ENCODE results near the gene ADCY5. TPM values are rescaled to one million over a fixed set of nuclear protein-coding genes. Genes with fewer than 3 reads are reported as not detected.

ADCY5 gene
- total RNA-seq, 1 experiment from 2014 or later, result 0.24 TPM

DNA sequence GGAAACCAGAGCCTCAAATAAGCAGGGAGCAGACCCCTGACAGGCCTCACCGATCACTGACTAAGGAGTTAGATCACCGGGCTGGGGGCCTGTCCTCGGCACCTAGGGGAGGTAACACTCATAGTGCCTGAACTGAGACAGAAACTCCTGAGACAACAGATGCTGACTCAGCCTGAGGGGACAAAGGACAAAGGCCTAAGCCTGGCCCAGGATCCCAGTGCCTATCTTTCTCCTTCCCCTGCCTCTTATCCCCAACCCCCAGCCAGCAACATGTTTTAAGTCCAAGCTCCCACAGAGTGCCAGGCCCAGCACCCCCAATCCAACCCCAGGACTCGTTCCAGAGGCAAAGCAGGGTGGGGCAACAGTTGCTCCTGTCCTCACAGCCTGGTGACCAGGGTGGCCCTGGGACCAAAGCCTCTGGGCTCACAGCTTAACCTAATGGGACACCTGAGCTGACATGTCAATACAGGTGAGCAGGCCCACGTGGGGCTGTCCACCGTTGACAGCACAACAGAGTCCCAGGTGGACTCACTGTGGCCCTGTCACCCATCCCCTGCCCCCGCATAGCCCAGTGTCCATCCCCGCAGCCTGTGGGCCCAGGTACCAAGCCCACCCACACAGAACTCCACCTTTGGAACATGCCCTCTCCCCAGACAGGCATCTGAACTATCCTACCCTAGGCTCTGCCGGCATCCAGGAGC, 37.4 kb downstream of the ADCY5 start:
- no TSS peak for BruUV-seq (replicated peaks)
- Histone ChIP-seq H3F3A (ENCODE audit: insufficient read depth, low read depth) (peaks cover 6% of the 10 kb centered on the region; the same call in 1 of the 2 replicates), H4K20me1 (ENCODE audit: insufficient read depth) (no peaks in the 10 kb centered on the region), H3K27ac (no peak overlapping the region), H3K36me3 (ENCODE audit: low read depth) (no peaks in the 10 kb centered on the region), H3K9me3 (ENCODE audit: insufficient read depth, low read depth) (no peaks in the 10 kb centered on the region), H3K4me2 (no peak overlapping the region), H3K4me3 (no peak overlapping the region), H3K4me1 (replicated peaks; ENCODE audit: insufficient read depth) (peaks cover 28% of the 10 kb centered on the region), H3K9me2 (ENCODE audit: insufficient read depth) (no peaks in the 10 kb centered on the region), H3K27me3 (ENCODE audit: insufficient read depth, low read depth) (no peaks in the 10 kb centered on the region; the same call in 1 of the 2 replicates), H2AFZ (no peak overlapping the region), H3K79me2 (ENCODE audit: low read depth) (no peaks in the 10 kb centered on the region)
- DNase-seq, result no peak
- intact Hi-C loops (cut with micrococcal nuclease; ENCODE audit: unreplicated experiment), result no loop called here
- TF ChIP-seq CTCF (conservative IDR thresholded peaks at IDR 0.05) (no peak), EZH2 (IDR thresholded peaks at IDR 0.05; ENCODE audit: low read depth) (no peak)
- ChIA-PET CTCF (no interaction called here), POLR2A (ENCODE audit: unreplicated experiment) (no interaction called here)

DNA sequence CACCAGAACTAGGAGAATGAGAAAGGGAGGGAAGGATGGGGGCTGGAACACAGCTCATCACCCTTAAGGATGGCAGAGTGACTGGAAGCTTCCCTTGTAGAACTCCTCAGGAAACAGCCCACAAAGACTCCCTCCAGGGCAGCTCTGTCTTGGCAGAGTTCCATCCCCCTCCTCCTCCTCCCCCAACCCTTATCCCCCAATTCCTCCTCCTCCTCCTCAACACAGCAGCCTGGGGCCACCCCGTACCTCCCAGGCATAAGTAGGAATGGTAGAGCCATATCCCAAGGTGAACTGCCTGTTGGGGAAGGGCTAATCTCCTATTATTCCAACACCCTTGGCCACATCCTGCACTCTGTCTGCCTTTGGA, 38.8 kb downstream of the ADCY5 start:
- no peaks in the 10 kb centered on the region for H3K9me2 ChIP-seq (ENCODE audit: insufficient read depth)
- no peaks in the 10 kb centered on the region for H3K36me3 ChIP-seq (ENCODE audit: low read depth)
- H3K4me3 ChIP-seq, result no peak overlapping the region
- H4K20me1 ChIP-seq (ENCODE audit: insufficient read depth), result no peaks in the 10 kb centered on the region
- H3K27ac ChIP-seq, result no peak overlapping the region; the same call in 1 of the 2 replicates
- no peak for TF ChIP-seq EZH2 (IDR thresholded peaks at IDR 0.05; ENCODE audit: low read depth)
- TF ChIP-seq CTCF (conservative IDR thresholded peaks at IDR 0.05), result no peak
- no TSS peak for BruUV-seq (replicated peaks)
- H3K4me1 ChIP-seq (replicated peaks; ENCODE audit: insufficient read depth), result peaks cover 28% of the 10 kb centered on the region
- H3K79me2 ChIP-seq (ENCODE audit: low read depth), result no peaks in the 10 kb centered on the region
- intact Hi-C loops (cut with micrococcal nuclease; ENCODE audit: unreplicated experiment), result no loop called here
- H3K9me3 ChIP-seq (ENCODE audit: insufficient read depth, low read depth), result no peaks in the 10 kb centered on the region
- no peaks in the 10 kb centered on the region for H3K27me3 ChIP-seq (ENCODE audit: insufficient read depth, low read depth)
- H3F3A ChIP-seq (ENCODE audit: insufficient read depth, low read depth), result peaks cover 6% of the 10 kb centered on the region; the same call in 1 of the 2 replicates
- no peak for DNase-seq
- H2AFZ ChIP-seq, result no peak overlapping the region
- POLR2A ChIA-PET (ENCODE audit: unreplicated experiment), result no interaction called here
- H3K4me2 ChIP-seq, result 0 out of 2 replicates have a peak overlapping the region, but pooled peaks have one; percentile 17
- CTCF ChIA-PET, result no interaction called here

DNA sequence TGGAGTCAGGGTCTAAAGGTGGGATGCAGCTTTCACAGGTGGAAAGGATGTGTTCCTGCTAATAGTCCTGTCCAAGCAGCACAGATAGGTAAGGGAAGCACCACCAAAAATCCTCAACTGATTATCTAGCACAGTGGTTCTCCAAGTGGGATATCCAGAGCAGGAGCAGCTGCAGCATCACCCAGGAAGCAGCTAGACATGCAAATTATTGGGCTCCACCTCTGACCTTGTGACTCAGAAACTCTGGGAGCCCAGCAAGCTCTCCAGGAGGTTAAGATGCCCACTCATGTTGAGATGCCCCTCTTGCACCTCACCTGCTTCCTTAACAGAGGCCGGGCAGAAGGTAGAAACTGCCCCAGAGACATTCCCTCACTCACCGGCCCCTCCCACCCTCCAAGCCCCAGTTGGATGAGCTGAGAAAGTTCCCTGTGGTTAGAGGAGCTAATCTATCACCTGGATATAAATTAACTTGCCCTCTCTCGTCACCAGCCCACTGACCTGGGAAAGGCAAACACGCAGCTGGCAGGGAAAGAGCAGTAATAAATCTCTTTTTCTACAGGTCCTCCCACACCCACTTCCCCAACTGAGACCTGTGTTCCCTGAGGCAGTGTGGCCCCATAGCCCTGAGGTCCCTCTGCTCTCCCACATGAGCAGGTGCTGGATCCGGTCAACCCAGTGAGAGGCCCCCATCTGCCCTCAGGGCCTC, 39.3 kb downstream of the ADCY5 start:
- no peaks in the 10 kb centered on the region for H3K9me2 ChIP-seq (ENCODE audit: insufficient read depth)
- intact Hi-C loops (cut with micrococcal nuclease; ENCODE audit: unreplicated experiment), result no loop called here
- peaks cover 28% of the 10 kb centered on the region for H3K4me1 ChIP-seq (replicated peaks; ENCODE audit: insufficient read depth)
- ChIA-PET POLR2A (ENCODE audit: unreplicated experiment) (no interaction called here), CTCF (no interaction called here)
- no peak overlapping the region for H2AFZ ChIP-seq
- H3F3A ChIP-seq (ENCODE audit: insufficient read depth, low read depth), result peaks cover 6% of the 10 kb centered on the region; the same call in 1 of the 2 replicates
- H3K9me3 ChIP-seq (ENCODE audit: insufficient read depth, low read depth), result no peaks in the 10 kb centered on the region
- peak overlapping the region; percentile 17 for H3K4me2 ChIP-seq
- no peaks in the 10 kb centered on the region for H3K27me3 ChIP-seq (ENCODE audit: insufficient read depth, low read depth)
- H3K79me2 ChIP-seq (ENCODE audit: low read depth), result no peaks in the 10 kb centered on the region
- peak overlapping the region; percentile 75 for H3K27ac ChIP-seq
- TF ChIP-seq EZH2 (IDR thresholded peaks at IDR 0.05; ENCODE audit: low read depth), result no peak
- no peak for TF ChIP-seq CTCF (conservative IDR thresholded peaks at IDR 0.05)
- no TSS peak for BruUV-seq (replicated peaks)
- H3K4me3 ChIP-seq, result no peak overlapping the region
- DNase-seq, result peak in 1 of 2 experiments; percentile 89
- no peaks in the 10 kb centered on the region for H3K36me3 ChIP-seq (ENCODE audit: low read depth)
- H4K20me1 ChIP-seq (ENCODE audit: insufficient read depth), result no peaks in the 10 kb centered on the region
